GM12891 (cell line): ENCODE results near the gene THSD4.

Source experiments
- PAX5 ChIP-seq: IDR thresholded peaks from 2 replicates; pipeline ENCODE4 v1.6.1; 2011; ENCODE audit warnings: low read length, moderate library complexity, mild to moderate bottlenecking; ENCODE audit not compliant: insufficient read depth, severe bottlenecking
- POLR2A ChIP-seq: IDR thresholded peaks from 2 replicates; pipeline ENCODE4 v1.6.1; 2011; ENCODE audit warnings: low read depth, low read length, control low read depth
- POLR2AphosphoS5 ChIP-seq: IDR thresholded peaks from 2 replicates; pipeline ENCODE4 v1.6.1; 2011; ENCODE audit warnings: low read depth, low read length, control low read depth
- POU2F2 ChIP-seq: IDR thresholded peaks from 2 replicates; pipeline ENCODE4 v1.6.1; 2011; ENCODE audit warnings: low read depth, mild to moderate bottlenecking, control low read depth, low read length, moderate library complexity
- SPI1 ChIP-seq: IDR thresholded peaks from 2 replicates; pipeline ENCODE4 v1.6.1; 2011; ENCODE audit warnings: low read depth, low read length, control low read depth
- TAF1 ChIP-seq: IDR thresholded peaks from 2 replicates; pipeline ENCODE4 v1.6.1; 2011; ENCODE audit warnings: low read depth, low read length, control low read depth

DNA sequence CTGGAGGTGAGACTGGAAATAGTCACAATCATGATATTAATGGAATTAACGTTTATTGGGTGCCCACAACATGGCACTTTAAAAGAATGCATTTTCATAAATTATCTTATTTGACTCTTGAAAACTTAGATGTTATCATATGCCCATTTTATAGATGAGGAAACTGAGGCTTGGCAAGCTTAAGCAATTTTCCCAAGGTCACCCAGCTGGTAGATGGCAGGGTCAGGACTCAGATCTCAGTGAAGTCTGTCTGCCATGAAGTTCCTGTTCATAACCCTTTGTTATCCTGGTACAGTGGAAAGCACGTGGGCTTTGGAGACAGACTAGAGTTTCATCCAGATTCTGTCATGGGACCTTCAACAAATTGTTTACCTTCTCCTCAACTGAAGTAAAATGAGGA is 520.5 kb downstream of the THSD4 start:
- TF ChIP-seq POLR2AphosphoS5 (no peak), POLR2A (no peak), TAF1 (no peak), POU2F2 (no peak), PAX5 (no peak), SPI1 (no peak)
